ENCODE results near the gene CKMT1A.
"Not testable (repeated sequence)": the region's sequence is repeated elsewhere in the genome, so short reads cannot be mapped to it uniquely, and the experiment has no call there.

The CKMT1A gene

GRCh38 chr15:43693148-43694022, at the start of gene CKMT1A:
CKMT1A (plus strand) TSS chr15:43693859; CDS start chr15:43694051, 192 bp downstream.
- DNase-seq = not testable (repeated sequence)

- no peak for DNase-seq
These were observed 44.8 kb upstream of the CKMT1A start, which contains the start of gene CATSPER2 for GRCh38 chr15:43648649-43649429. CATSPER2 (minus strand) TSS chr15:43648844; CDS start chr15:43648061, 783 bp downstream.

- DNase-seq = not testable (repeated sequence)
These were observed 44.2 kb upstream of the CKMT1A start for GRCh38 chr15:43649430-43649926.

DNA sequence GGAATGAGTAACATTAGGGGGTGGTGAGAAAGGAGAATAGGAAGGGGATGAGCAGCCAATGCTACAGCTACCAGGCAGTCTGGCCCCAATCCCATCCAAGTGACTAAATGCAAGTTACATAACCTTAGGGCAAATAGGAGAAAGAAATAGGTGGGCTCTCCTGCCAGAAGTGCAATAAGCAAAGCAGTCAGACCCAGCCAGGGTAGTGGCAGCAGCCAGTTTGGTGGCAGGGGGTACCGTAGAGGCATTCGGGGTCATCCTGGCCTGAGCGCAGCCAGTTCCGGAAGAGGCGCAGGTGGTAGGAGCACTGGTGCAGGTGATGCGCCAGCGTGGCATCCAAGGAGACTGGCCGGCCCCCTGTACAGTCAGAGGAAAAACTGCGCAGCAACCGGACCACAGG, 33.9 kb upstream of the CKMT1A start:
- not testable (repeated sequence) for DNase-seq

- DNase-seq = not testable (repeated sequence)
These were observed 31.4 kb upstream of the CKMT1A start for GRCh38 chr15:43662293-43662692.

DNA sequence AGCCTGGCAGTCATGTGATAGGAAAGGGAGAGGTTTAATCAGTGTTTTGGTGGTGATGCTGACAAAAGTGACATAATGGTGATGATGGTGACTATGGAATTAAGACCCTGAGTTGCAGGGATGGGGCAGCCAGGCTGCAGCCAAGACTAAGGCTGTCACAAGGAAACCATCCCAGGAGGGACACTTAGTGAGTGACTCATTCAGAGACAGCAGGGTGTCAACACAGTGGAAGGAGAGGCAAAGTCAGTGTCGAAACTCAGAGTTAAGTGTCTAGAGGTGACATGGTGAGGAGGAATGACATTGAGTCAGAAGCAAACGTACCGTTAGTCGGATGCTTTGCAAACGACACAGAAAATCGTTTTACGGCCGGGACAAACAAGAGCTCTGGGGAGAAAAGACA, 30.3 kb upstream of the CKMT1A start:
- DNase-seq = not testable (repeated sequence)

- not testable (repeated sequence) for DNase-seq
These were observed 27.5 kb upstream of the CKMT1A start for GRCh38 chr15:43666177-43666576.

- not testable (repeated sequence) for DNase-seq
These were observed 19.5 kb upstream of the CKMT1A start for GRCh38 chr15:43674175-43674574.

GRCh38 chr15:43689604-43690301, 3.9 kb upstream of the CKMT1A start:
- not testable (repeated sequence) for DNase-seq

DNA sequence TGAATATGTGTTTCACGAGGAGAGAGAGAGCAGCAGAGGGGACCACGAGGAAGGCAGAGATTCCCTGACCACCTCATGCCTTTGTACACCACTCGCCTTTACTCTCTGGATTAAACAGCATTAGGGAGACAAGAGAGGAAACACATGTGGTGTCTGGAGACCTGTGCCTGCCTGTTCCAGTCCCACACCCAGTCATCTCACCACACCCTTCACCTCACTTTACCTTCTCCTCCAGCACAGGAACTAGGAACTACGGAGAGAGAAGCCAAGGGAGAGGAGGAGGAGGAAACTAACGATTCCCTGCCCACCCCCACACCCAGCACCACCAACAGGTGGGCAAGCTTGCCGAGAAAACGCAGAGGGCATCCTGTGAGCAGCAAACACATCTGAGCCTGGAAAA, 980 bp upstream of the CKMT1A start:
- DNase-seq = not testable (repeated sequence)

GRCh38 chr15:43702174-43702573, 8.5 kb downstream of the CKMT1A start:
- no peak for DNase-seq

DNA sequence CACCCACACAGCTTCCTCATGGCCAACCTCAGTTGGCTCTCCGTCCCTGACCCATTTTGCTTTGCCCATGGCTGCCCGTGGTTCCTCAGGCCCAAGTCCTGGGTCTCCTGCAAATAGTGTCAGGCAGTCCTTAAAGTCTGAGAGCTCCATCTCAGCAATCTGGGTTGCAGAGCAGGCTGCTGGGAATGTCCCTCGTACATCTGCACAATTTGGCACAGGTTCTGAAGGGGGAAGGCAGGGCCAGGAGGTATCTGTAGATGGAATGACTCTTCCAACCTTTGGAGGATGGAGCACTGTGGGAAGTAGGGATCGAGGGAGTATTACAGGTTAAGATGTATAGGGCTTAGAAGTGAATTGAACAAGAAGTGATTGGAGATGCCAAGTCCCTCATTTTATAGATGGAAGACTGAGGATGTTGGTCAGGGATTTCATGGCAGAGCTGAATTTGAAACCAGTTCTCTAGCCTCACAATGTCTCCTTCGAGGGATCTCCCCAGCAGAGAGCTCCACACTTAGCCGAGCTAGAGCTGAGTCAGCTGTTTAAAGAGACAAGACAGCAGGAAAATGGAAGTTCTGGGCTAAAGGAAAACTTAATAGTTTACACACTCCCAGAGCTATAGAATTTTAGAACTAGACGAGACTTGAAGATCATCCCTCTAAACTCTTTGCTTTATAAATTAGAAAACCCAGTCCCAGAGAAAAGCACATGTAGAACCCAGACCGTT, 9.2 kb downstream of the CKMT1A start:
- no peak for DNase-seq

GRCh38 chr15:43710431-43711131, 16.9 kb downstream of the CKMT1A start:
- not testable (repeated sequence) for DNase-seq

DNA sequence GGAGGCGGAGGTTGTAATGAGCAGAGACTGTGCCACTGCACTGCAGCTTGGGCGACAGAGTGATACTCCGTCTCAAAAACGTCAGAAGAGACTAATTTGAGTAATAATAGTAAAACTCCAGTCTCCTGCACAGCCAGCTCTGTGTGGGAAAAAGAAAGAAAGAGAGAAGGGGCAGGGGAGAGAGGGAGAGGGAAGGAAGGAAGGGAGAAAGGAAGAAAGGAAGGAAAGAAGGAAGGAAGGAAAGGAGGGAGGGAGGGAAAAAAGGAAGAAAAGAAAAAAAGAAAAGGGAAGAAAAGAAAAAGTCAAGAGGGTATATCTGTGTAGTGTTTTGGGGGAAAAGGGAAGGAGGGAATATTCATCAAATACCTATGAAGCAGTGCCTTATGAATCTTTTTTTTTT, 29.5 kb downstream of the CKMT1A start:
- DNase-seq = no peak

DNA sequence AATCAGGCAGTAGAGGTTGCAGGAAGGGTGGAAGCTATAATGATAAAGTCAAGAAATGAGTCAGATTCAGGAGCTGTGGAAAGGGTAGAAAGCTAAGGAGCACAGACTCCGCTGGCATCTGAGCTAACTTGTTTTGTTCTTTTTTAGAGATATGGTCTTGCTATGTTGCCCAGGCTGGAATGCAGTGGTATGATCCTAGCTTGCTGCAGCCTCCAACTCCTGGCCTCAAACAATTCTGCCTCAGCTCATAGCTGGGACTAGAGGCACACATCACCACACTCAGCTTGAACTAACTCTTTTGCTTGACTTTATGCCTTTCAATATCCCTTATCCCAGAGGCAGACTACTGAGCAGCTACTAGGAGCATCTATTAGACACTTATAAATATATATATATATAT, 32.6 kb downstream of the CKMT1A start:
- DNase-seq = not testable (repeated sequence)

GRCh38 chr15:43728053-43728725, 34.5 kb downstream of the CKMT1A start:
- DNase-seq = not testable (repeated sequence)

DNA sequence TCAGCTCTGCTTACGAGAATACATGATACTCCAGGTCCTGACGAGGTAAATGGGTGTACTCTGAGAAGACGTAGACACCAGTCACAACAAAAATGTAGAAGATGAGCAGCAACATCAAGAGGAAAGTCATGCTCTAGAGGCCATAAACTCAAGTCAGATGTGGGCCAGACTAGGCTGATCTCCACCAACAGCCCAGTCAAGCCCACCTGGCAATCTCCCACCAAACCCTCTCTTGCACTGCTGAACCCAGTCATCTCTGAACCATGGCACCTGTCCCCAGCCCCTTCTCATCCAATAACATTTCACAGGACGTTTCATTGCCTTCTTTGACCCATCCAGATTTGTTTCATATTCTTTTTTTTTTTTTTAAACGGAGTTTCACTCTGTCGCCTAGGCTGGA, 41.8 kb downstream of the CKMT1A start:
- DNase-seq = no peak

DNA sequence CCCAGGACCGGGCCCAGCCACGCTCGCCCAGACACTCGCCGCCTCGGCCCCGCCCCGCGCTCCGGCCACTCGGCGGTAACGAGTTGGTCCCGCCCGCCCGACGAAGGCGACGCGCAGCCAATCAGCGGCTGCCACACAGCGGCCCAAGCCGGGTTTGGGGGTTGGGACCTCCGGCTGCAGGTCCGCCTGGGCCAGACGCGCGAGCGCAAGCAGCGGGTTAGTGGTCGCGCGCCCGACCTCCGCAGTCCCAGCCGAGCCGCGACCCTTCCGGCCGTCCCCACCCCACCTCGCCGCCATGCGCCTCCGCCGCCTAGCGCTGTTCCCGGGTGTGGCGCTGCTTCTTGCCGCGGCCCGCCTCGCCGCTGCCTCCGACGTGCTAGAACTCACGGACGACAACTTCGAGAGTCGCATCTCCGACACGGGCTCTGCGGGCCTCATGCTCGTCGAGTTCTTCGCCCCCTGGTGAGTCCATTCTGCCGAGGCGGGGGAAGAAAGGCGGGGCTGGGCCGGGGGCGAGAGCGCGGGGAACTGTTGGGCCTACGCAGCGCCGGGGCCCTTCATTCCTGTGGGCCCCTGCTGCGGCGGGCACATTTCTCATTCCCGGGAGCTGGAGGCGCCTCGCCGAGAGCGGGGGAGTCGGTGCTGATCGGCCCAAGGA, 52.7 kb downstream of the CKMT1A start, which contains the start of gene PDIA3:
Gene PDIA3 (plus strand): TSS at position 194 of the 658 bp plus-strand sequence. CDS start 102 bp downstream, at position 296.
- peak; percentile 95 for DNase-seq

DNA sequence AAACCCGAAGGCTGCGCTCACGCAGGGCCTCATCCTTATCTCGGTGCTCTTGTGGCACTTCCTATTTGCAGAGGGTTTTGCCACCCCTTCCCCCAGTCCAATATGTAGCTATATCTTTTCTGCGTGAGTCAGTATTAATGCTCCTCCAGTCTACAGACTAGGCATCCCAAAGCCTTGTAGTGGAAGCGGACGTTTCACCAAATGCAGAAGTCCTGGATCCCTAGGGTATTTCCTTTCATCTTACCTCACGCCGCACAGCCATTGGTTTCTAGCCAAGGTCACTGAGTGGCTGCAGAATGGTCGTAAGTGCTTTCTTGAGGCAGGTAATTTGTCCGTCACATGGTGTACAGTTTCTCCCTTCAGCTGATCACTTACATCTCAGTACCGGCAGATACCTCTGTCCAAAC, 53.2 kb downstream of the CKMT1A start:
- DNase-seq = not testable (repeated sequence)

GRCh38 chr15:43748376-43748775, 54.7 kb downstream of the CKMT1A start:
- DNase-seq = no peak

Data from activated CD8-positive, alpha-beta memory T cell treated with anti-CD3 and anti-CD28 coated beads for 24 hours (primary cell).